Ramos (cell line): ENCODE data around the gene PHACTR1.

ENCODE experiments used
- in situ Hi-C: fragments of 300-500 bp; cut with MboI; formaldehyde crosslinking; loops from one replicate; pipeline ENCODE4 v1.14.3; 2022; ENCODE audit warnings: low sequenced_read_pairs; ENCODE audit not compliant: unreplicated experiment

Gene PHACTR1

DNA sequence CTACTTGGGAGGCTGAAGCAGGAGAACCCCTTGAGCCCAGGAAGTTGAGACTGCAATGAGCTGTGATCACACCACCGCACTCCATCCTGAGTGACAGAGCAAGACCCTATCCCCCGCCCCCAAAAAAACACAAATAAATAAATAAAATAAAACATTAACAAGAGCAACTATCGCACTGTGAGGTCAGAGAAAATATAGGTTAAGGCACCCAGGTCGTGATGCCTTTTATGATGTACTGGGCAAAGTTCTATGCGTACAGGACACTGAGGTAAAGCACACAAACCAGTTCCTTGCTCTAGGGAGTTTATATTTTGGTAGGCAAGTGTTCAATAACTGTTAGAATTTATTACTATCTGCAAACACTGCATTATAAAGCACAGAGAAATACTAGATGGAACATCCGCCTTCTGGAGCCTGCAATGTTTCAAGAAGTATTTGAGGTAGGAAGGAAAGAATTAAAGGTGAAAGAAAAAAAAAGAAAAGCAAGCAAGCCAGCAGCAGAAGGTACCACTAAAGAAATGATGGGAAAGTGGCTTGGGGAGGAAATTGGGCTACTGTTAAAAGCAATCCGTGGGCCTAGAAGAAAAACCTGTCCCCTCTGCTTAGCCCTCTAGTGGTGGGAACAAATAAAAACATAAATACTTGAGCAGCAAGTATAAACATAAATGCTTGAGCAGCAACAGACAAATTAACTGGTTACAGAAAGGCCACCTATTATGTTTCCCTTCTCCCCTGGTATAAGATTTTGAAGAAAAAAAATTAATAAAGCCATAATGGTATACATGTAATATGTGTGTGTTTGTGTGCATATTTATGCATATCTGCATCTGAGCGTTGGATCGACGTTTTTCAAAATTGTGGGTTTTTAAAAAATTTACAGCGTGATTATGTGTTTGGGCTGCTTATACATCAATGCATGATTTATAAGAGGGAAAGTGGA is 128.0 kb downstream of the PHACTR1 start:
- in situ Hi-C loops: no loop called here

DNA sequence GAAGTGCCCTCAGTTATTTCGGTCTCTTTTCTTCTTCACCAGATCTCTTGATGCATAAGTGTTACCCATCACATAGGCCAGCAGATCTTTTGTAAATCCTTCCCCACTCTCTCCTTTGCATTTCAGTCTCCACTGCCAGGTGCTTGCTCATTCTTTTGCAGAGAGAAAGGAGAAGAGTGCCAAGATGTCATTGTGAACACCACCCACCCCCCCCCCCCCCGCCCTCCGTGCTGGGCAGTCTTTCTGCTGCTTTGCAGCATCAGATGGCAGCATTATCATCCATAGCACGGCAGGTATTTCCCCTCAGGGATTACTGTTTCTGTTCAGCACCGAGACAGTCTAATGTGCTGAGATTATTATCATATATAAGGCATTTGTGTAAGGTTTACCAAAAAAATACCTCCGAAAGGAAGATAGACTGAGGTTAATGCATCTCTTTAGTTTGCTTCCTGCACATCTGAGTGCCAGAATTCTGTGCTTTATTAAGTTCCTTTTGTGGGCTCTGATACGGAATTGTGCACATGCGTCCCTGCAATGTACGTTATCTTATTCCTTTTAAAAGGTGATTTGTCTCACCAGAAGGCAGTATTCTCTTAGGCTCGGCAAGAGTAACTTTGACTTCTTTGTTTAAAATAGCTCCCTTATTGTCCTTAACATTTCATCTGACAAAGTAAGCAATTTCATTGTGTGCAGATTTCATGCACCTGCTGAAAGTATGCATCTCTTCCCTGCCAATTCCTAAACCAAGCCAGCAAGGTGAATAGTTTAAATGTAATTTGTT is 128.8 kb downstream of the PHACTR1 start:
- in situ Hi-C loops: no loop called here

DNA sequence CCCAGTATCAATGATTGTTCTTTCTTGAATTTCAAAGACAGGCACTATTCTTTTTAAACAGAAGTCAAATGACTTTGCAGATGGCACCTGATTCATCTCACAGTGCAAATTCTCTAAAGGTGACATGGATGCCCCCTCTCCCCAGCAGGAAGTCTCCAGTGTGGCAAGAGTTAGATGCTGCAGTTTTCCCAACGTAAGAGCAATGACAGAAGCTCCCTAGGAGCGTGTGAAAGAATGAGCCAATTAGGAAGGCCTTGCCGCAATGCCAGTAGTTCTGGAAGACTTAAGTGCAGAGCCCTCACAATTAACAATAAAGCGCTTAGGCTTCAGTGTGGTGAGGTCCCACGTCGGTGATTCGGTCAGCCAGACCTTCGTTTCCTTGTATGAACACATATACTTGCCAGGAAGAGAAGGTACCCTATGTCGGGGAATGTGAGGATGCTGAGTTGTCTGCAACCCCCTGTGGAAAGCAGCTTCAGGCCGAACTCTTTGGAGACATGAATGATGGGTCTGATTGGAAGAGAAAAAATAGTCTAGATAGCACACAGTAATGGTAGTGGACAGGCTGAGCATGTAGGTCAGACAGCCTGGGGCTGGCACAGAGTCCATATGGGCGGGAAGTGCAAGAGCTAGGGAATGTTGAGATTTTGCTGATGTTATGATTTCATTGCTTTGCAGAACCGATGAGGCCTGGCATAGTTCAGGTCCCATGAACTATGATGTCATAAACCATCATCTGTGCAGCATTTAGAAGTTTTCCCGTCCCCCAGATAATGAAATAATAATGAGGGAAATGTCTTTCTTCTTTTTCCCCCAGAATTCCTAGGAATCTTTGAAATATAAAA is 132.6 kb downstream of the PHACTR1 start:
- in situ Hi-C loops: no loop called here

DNA sequence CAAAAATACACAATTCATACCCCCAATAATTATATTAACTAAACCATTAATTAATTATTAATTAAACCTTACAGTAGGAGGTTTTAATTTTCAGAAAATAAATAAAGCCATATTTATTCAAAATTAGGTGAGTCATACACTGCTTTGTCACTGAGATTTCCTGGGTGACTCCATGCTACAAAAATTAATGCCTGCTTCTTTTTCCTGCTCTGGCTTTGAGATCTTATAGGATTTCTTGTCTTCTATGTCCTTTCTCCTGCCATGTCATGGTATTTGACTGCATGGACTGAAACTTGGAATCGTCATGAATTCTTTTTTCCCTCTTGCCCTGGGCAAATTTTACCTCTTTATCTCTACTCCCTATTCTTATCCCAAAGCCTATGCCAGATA is 133.2 kb downstream of the PHACTR1 start:
- in situ Hi-C loops: no loop called here

DNA sequence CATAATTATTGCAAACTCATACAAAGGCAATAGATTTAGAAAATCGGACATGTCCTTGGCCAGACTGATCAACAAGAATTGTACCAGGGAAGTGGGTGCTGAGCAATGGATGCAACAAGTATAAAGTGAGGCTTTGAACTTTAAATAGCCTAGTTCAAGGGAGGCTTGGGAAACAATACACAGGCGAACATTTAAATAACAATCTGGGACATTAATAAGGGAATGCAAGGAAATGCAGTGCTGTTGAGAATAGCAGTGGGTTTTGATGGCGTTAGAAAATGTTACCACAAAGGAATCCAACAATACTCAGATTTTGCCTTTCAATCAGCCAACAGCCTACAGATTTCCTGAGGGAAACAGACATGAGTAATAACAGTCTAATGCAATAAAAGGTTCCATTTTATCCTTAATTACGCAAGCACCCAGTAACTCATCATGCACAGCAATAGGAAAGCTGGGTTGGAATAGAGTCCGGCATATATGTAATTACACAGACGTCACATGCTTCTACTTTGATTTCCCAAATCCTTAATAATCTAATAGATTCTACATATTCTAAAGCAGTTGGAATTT is 134.6 kb downstream of the PHACTR1 start:
- in situ Hi-C loops: no loop called here

DNA sequence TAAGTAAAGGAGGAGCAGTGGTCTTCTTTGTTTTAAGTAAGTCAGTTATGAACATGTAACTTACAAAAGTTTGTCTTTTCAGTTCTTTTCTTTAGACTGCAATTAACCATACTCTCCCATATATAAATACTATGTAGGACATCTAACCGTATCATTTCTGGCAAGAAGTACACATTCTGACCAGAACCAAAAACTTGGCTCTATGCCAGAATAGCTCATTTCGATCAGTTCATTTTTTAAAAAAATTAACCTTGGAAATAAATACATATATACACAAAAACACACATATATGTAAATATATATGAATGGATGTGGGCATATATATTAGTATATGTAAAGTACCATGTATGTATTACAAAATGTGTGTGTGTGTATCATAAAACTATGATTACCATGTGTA is 145.0 kb downstream of the PHACTR1 start:
- in situ Hi-C loops: no loop called here

DNA sequence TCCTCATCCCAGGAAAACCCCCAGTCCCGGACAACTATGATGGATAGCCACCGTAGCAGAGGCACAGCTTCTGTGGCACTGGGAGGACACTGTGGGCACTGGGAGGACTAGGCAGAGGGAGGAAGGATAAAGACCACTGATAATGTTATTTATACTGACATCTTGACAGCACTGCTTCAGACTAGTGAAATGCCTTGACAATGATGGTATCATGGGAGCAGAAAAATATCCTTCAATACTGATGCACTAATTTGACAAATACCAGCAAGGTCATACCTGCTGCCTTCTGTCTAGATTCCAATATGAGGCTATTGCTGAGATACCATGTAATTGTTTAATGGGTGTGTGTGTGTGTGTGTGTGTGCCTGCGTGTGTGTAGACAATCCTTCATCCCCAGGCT is 148.6 kb downstream of the PHACTR1 start:
- in situ Hi-C loops: no loop called here

DNA sequence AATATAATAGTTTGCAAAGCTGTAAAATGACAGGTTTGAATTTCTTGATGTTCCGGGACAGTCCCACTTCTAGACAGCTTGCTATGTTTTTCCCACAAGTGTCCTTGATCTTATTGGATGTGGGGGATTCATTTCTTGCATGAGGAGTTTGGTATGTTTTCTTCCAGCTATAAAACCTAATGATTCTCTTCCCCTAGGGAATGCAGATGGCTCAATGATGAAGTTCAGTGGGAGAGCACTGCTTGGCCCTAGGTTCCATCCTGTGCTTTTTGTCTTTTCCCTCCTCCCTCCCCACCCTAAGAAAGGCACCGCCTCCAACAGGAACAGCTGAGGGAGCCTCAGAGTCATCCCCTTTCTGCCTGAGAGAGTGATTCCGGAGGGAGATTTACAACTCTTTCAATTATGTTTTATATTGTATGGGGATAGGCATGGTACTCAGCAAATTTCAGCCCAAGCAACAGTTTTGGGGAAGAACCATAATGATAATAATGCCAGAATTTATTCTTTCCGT is 149.2 kb downstream of the PHACTR1 start:
- in situ Hi-C loops: no loop called here

DNA sequence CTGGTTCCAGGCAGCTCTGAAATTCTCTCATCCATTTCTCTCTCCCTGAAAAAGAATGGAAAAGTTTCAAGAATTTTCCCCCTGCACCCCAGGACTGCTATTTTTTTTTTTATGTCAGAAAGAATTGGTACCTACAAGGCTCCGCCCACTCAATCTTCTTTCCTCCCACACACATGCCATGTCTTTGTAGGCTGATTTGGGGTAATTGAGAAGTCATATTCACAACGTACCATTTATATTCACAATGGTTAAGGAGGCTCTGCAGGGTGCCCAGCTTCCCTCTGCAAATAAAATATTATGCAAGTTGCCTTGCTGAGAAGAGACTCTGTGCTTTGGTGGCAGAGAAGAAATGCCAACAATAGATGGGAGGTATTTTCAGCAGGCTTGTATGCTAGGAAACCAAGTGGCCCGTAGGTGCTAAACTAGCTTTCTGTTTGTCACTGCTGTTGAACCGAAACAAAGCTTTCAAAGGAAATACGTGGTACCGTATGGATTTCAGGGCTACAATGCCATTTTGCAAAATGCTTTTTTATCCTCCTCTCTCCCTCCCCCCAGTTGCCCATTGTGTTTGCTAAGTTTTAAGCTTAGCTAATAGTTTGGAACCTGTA is 150.0 kb downstream of the PHACTR1 start:
- in situ Hi-C loops: no loop called here

DNA sequence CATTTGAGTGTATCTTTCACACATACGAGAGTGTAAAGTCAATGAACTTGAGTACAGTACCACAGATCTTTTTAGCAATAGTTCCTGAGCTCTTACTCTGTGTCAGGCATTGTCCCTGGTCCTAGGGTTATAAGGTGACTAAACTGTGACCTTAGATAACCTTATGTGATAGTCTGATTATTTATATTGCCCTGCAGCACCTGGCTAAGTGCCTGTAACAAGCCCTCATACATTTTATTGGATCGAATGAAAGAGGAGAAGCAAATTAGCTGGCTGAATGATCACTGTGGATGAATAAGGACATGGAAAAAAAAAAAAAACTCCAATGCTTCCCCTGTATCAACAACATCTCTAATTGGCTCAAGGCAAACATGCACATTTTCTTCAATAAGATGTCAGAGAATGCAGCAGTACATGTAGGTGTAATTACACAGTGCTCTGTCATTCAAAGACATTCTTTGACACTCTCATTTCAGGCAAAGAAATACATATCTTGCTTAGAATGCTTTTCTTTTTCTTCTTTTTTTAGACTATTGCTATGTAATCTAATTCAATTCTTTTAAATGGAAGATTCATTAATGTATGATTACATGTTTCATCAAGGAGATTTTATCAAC is 153.4 kb downstream of the PHACTR1 start:
- in situ Hi-C loops: no loop called here

DNA sequence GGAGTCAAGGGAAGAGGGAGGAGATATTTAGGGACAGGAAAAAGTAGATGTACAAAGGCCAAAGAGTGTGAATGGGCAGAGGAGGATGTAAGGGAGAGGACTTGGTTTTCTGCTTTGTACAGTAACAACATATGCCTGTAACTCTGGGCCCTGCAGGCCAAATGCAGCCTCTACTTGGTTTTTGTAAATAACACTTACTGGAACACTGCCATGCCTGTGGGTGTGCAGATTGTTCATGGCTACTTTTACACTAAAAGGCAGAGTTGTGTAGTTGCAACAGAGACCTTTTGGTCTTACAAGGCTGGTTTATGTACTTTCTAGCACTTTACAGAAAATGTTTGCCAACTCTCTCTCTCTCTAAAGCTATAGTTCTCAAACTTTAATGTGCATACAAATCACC is 157.1 kb downstream of the PHACTR1 start:
- in situ Hi-C loops: no loop called here

DNA sequence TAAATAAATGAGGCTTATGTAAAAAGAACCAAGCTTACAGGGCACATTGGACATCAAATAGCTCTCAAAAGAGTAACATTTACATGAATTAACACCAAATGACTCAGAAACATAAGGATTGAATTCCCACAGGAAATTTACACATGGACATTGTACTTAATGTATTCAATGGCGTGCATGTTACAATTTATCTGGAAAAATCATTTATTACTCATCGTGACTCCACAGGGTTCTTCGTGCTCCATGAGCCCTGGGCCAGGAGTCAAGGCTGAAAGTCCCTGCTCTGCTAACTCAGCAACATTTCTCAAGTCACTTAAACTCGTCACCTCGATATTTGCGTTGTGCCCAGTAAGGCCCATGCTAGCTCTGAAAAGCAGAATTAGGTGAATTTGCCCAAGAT is 158.5 kb downstream of the PHACTR1 start:
- in situ Hi-C loops: no loop called here

DNA sequence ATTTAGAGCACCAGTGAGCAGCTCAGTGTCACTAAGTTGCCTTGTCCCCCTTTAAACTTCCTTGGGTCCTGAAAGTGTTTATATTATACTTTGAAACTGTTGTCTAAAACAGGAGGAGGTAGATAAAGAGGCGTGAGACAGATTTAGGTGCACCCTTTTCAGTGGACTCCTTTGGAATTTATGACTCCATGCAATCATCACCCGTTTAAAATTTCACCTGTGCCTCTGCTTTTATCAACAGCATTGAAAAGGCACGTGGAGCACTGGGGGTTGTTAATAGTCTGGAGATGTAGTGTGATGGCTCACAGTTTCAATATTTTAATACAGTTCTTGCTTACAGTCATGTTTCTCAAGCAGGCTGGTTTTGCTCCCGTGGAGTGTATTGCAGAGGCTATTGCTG is 162.2 kb downstream of the PHACTR1 start:
- in situ Hi-C loops: no loop called here

DNA sequence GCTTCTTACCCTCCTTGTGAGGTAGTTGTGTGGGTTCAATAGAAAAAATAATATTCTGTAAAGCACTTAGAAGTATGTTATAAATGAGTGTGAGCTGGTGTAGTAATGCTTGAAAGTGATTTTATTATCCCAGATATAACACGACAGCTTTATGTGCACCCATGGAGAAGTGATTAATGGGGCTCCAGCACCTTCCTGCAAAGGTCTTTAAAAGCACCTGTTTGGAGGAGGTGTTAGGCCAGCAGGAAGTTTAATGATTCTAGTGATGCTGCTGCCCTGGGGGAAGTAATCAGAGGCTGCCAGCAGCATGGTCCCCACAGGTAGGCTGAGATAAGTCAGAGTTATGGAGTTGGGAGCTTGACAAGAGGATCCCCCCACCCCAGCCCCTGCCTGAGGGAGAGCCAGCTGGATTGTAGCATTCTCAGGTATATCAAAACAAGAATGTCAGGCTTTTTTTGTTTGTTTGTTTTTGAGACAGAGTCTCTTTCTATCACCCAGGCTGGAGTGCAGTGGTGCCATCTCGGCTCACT is 166.3 kb downstream of the PHACTR1 start:
- in situ Hi-C loops: no loop called here

DNA sequence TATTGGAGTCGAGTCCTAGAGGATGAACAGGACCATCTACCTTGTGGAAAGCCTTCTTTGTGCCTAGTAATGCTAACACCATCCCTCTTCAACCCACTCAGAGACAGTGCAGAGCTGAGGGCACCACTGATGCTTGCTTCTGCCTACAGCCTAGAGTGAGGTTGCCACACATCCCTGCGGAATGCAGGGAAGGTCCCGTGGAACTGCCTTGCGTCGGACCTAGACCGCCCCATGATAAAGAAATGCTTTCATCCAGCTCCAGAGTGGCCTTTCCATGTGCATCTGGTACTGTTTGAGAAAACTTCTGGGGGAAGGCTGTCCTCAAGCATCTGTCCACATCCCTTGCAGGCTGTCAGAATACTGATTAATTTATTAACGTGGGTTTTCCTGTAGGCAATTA is 168.4 kb downstream of the PHACTR1 start:
- in situ Hi-C loops: no loop called here

DNA sequence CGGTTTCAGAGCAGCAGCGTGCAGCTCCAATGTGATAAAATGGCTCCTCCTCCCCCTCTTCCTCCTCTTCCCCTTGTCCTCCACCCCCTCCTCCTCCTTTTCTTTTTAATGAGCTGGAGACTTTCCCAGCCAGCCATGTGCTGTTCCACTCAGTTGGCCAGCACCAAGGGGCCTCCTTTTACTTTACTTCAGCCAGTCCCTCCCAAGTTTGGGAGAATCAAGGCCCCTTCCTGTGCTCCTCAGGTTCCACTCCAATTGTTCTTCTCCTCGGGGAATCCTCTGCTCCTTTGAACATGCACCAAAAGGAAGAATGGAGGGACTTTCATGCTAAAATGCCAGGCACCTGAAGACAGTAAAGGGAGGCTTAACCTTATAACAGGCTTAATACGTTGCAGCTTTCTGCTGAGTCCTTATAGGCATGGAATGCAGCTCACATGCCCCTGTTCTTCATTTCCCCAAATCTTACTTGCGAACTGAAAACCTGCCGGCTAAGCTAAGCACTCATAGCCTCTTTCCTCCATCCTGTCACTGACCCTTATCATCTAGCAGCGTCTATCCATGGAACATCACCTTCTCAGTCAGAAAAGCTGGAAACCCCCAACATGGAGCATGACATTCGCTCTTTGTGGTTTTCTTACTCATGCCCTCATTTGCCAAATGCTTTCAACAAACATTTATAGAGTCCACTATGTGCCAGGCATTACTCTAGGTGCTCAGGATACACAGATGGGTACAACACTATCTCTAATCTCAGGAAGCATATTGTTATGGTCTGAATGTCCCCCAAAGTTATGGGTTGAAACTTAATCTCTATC is 170.6 kb downstream of the PHACTR1 start:
- in situ Hi-C loops: no loop called here

DNA sequence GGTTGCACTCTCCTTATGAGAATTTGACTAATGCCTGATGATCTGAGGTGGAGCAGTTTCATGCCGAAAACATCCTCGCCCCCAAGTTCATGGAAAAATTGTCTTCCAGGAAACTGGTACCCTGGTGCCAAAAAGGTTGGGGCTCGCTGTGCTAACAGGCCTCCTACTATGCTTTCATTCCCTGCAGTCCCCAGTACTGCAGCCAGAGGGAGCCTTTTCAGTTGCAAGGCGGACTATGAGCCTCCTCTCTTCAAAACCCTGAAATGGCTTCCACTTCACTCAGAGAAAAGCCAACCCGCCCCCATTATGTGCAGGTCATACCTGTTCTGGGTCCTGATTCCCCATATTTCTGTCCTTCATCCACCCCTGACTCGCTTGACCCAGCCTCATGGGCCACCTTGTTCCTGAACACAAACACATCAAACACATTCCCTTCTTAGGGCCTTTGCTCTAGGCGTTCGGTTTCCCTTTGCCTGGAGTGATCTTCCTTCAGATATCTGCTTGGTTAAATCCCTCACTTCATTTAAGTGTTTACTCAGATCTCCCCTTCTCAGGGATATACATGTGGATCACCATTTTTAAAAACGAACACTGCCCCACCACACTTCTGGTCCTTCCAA is 173.7 kb downstream of the PHACTR1 start:
- in situ Hi-C loops: no loop called here

DNA sequence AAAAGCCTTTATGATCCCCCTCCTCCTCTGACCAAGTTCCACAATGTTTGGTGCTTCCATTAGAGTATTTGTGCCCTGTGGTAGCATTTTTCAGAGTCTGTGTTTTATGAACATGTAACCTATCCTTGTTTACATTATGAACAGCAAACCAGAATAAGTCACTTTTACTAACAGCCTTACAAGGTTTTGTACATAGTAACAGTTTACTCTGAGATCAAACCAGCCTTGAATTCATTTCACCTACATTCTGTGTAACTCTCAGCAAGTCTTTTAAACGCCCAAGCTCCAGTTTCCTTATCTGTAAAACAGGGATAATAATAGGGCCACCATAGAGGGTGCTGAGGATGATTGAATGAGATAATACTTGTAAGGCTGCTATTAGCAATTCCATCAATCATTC is 175.0 kb downstream of the PHACTR1 start:
- in situ Hi-C loops: no loop called here
